NCI-H526 (cell line): ENCODE measurements around the gene ARTN.
A peak's percentile ranks its signal among the peaks of the same experiment; 100 is the strongest.

Source experiments
- DNase-seq, 2 experiments: peaks; one replicate each; lab custom pipeline; 2025; lab: John Stamatoyannopoulos, UW

ARTN gene

GRCh38 chr1:43947061-43947873, 13.7 kb downstream of the ARTN start:
- DNase-seq: no peak

- DNase-seq: no peak
These were observed 14.4 kb downstream of the ARTN start for GRCh38 chr1:43947874-43948437.

- no peak for DNase-seq
These were observed 16.1 kb downstream of the ARTN start for GRCh38 chr1:43949678-43950077.

GRCh38 chr1:43951021-43951985, 17.7 kb downstream of the ARTN start:
- no peak for DNase-seq

GRCh38 chr1:43952731-43953346, 19.2 kb downstream of the ARTN start:
- DNase-seq: peak; percentile 65 to 68

GRCh38 chr1:43953361-43953760, 19.8 kb downstream of the ARTN start:
- DNase-seq: no peak

- DNase-seq: no peak
These were observed 20.4 kb downstream of the ARTN start for GRCh38 chr1:43954036-43954435.

GRCh38 chr1:43956234-43956633, 22.6 kb downstream of the ARTN start:
- DNase-seq: no peak

GRCh38 chr1:43957407-43958040, 23.9 kb downstream of the ARTN start:
- DNase-seq: no peak

- no peak for DNase-seq
These were observed 25.0 kb downstream of the ARTN start for GRCh38 chr1:43958351-43959255.

GRCh38 chr1:43960798-43961197, 27.2 kb downstream of the ARTN start:
- DNase-seq: no peak

- no peak for DNase-seq
These were observed 28.1 kb downstream of the ARTN start for GRCh38 chr1:43961692-43962091.

GRCh38 chr1:43962324-43962723, 28.7 kb downstream of the ARTN start:
- DNase-seq: no peak

- DNase-seq: no peak
These were observed 29.4 kb downstream of the ARTN start for GRCh38 chr1:43963006-43963405.

GRCh38 chr1:43963890-43964289, 30.3 kb downstream of the ARTN start:
- DNase-seq: no peak

GRCh38 chr1:43965316-43965715, 31.7 kb downstream of the ARTN start:
- no peak for DNase-seq

- DNase-seq: no peak
These were observed 34.8 kb downstream of the ARTN start for GRCh38 chr1:43968348-43968948.

GRCh38 chr1:43969416-43969745, 35.8 kb downstream of the ARTN start:
- DNase-seq: no peak

GRCh38 chr1:43969746-43970466, 36.3 kb downstream of the ARTN start, which contains the start of gene DPH2:
TSS of gene DPH2 (plus strand) at chr1:43970010. CDS start at chr1:43970176, 166 bp downstream.
- peak; percentile 99 to 100 for DNase-seq
